ENCODE data around the gene NR2E1.
A peak's percentile ranks its signal among the peaks of the same experiment; 100 is the strongest.

The NR2E1 gene

DNA sequence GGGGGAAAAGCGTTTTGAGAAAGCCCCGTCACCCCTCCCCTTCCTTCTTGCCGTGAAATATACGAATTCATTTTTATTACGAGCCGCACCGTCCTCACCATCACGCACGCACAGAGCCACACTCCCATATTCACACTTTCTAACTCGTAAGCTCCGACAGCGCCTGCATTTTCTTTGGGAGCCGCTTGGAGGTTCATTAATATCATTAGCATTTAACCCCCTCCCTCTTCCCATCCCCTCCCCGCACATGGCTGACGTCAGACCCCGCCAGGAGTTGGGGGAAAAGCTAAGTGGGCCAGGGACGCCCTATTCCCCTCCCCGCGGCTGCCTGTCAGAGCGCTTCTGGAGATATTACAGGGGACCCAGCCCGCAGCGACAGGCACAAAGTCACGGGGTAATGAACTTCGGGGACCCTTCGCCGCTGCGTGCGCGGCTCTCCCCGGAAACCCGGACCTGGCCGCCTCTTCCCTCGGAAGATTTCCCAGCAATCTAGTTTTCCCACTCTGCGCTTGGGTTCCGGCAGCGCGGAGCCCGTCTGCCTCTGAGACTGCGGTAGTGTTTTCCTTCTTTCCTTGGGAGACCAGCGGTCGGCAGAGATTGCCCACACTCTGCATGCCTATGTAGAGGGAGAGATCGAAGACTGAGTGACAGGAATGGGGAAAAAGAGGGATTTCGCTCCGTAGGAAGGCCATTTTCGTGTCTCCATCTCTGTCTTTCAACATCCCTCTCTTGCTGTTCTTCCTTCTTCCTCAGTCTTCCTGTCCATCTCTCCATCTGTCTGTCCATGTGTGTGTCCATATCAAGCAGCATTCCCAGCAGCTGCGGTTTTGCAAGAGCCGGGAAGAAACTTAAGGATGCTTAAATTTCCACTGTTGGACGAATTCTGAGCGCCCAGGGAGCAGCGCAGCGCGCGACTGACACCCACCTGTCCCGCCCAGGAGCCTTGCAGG is at the start of gene NR2E1:
Gene NR2E1, plus strand, starts transcription at position 309 of the 950 bp plus-strand sequence. CDS start 744 bp downstream, outside the sequence.
- Histone ChIP-seq H3K27ac (no peak within 1 kb of the TSS), H3K4me3 (ENCODE audit: low read depth, low read length) (peak within 1 kb of the TSS; percentile 57), H3K36me3 (no peaks in the 10 kb centered on the region), H3K9me3 (ENCODE audit: severe bottlenecking) (no peaks in the 10 kb centered on the region), H3K27me3 (ENCODE audit: insufficient read depth, low read depth, severe bottlenecking) (no peaks in the 10 kb centered on the region)
- peak; percentile 35 for DNase-seq
- TF ChIP-seq, protein P1, sequence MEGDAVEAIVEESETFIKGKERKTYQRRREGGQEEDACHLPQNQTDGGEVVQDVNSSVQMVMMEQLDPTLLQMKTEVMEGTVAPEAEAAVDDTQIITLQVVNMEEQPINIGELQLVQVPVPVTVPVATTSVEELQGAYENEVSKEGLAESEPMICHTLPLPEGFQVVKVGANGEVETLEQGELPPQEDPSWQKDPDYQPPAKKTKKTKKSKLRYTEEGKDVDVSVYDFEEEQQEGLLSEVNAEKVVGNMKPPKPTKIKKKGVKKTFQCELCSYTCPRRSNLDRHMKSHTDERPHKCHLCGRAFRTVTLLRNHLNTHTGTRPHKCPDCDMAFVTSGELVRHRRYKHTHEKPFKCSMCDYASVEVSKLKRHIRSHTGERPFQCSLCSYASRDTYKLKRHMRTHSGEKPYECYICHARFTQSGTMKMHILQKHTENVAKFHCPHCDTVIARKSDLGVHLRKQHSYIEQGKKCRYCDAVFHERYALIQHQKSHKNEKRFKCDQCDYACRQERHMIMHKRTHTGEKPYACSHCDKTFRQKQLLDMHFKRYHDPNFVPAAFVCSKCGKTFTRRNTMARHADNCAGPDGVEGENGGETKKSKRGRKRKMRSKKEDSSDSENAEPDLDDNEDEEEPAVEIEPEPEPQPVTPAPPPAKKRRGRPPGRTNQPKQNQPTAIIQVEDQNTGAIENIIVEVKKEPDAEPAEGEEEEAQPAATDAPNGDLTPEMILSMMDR (IDR thresholded peaks at IDR 0.05; ENCODE audit: low read depth, low read length): no peak

DNA sequence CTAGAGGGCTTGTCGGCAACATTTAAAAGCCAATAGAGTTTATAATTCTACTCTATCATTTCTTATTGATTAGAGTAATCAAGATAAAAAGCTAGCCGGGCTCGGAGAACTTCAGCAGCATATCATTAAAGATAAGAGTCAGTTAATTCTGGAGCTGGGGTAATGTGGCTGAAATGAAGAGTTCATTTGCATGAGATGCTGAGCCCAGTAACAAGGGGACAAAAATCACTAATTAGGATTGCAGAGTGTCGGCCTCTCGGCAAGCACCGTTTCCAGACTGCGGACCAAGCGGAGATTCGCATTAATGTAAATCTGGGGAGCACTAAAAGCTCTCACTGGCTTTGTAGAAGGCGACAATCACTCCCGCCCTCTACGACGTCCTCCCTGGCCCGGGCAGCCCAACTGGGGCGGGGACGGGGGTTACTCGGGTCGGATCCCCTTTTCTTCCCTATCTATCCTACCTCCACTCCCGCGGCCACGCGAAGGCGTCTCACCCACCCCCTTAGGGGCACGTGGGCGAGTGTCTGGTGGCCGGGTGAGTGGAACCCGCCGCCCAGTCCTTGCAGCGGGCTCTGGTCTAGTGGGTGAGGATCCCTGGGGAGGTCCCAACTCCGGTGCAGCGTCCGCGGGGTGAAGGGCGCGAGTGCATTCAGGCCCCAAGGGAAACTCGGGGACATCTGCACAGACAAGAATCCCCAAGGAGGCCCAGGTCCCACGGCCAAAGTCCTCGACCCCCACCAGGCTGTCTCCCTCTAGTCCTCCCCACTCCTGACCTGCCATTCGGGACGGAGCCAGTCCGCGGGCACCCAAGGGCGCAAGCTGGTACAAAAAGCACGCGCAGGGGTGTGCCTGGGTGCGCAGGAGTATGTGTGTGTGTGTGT is 49.0 kb upstream of the NR2E1 start:
- no peaks in the 10 kb centered on the region for H3K36me3 ChIP-seq
- H3K9me3 ChIP-seq (ENCODE audit: severe bottlenecking): no peaks in the 10 kb centered on the region
- peaks cover 5% of the 10 kb centered on the region for H3K27me3 ChIP-seq (ENCODE audit: insufficient read depth, low read depth, severe bottlenecking)
- H3K4me3 ChIP-seq (ENCODE audit: low read depth, low read length): no peak overlapping the region; the same call in 1 of the 2 replicates
- TF ChIP-seq, protein P1 (IDR thresholded peaks at IDR 0.05; ENCODE audit: low read depth, low read length): no peak
- no peak for DNase-seq
- no peak overlapping the region for H3K27ac ChIP-seq

DNA sequence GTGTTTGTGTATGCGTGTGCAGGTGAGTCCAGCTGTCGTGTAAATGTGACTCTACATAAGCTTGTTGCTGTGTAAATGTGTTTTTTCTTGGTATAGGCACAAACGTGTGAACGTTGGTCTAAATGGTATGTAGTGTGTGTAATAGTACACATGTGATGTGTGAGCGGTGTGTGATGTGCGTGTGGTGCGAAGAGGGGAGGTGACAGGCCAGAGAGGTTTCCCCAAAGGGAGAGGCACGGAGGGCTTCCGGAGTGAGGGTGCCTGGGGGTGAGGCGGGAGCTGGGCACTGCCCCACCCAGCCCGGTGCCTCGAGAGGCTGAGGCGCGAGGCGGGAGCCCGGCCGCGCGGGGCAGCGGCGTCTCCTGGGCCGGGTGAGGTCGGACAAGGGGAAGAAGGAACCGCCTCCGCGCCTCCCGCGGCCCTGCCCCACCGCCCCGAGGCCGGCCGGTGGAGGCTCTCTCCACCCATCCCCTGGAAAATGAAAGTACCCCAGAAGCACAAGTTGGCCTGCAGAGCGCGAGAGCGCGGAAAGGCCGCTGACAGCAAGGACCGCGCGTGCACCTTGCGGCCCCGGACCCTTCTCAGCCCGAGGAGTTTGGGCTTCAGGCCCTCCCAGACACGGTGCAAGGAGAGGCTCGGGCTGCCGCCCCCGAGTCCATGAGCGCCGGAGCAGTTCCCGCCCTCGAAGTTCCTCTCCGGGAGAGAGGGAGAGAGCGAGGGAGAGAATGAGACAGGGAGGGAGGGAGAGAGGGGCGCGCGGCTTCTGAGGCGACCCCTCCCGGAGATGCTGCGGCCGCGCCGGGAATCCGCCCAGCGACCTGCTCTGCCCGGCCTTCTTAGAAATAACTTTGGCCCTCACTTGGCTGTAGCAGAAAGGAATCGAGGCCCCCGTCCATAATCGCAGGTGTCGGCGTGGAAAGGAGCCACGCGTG is 48.1 kb upstream of the NR2E1 start:
- peak overlapping the region; percentile 64 for H3K4me3 ChIP-seq (ENCODE audit: low read depth, low read length)
- TF ChIP-seq, protein P1 (IDR thresholded peaks at IDR 0.05; ENCODE audit: low read depth, low read length): no peak
- H3K9me3 ChIP-seq (ENCODE audit: severe bottlenecking): no peaks in the 10 kb centered on the region
- DNase-seq: peak; percentile 37
- no peaks in the 10 kb centered on the region for H3K36me3 ChIP-seq
- peaks cover 5% of the 10 kb centered on the region for H3K27me3 ChIP-seq (ENCODE audit: insufficient read depth, low read depth, severe bottlenecking)
- H3K27ac ChIP-seq: no peak overlapping the region

DNA sequence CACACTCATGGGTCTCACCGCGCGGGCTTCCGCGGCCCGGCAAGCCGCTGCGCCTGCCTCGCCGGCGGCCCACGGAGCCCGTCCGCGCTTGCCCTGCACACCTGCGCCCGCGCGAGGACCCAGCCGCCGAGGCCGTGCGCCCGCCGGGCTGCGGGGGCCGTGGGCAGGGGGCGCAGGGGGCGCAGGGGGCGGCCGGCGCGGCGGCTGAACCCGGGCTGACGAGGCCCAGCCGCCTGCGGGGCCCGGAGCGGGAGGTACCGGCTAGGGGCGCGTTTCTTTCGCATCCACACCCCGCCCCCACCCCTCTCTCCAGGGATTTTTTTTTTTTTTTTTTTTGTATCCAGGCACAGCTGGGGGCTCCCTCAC is 47.5 kb upstream of the NR2E1 start:
- Histone ChIP-seq H3K9me3 (ENCODE audit: severe bottlenecking) (no peaks in the 10 kb centered on the region), H3K27ac (no peak overlapping the region), H3K36me3 (no peaks in the 10 kb centered on the region), H3K4me3 (ENCODE audit: low read depth, low read length) (peak overlapping the region; percentile 64), H3K27me3 (ENCODE audit: insufficient read depth, low read depth, severe bottlenecking) (peaks cover 5% of the 10 kb centered on the region)
- DNase-seq: no peak
- TF ChIP-seq, protein P1 (IDR thresholded peaks at IDR 0.05; ENCODE audit: low read depth, low read length): no peak
